Cardiac muscle cell (in vitro differentiated cells and primary cell): ENCODE results near the gene ACAT2. TPM values are rescaled to one million over a fixed set of nuclear protein-coding genes. Genes with fewer than 3 reads are reported as not detected.

ENCODE experiments used
- DNase-seq, 2 donors: peaks; one replicate each; pipeline versions ENCODE4 v3.0.0 to v3.0.0-alpha.2; 2010 to 2017; ENCODE audit warnings: low read depth in 1 of 2, low spot score in 1 of 2
- H3K27ac ChIP-seq: fragments of 200-600 bp; sonication (generic); 2 replicates; pipeline ENCODE4 v1.5.1; 2016
- H3K27me3 ChIP-seq: fragments of 200-600 bp; sonication (generic); 2 replicates; pipeline ENCODE4 v1.6.0; 2016; ENCODE audit warnings: control low read depth
- H3K36me3 ChIP-seq: fragments of 200-600 bp; sonication (generic); 2 replicates; pipeline ENCODE4 v1.5.1; 2016; ENCODE audit warnings: control low read depth
- H3K4me1 ChIP-seq: fragments of 200-600 bp; sonication (generic); 2 replicates; pipeline ENCODE4 v1.8.1; 2017; ENCODE audit warnings: low read depth, mild to moderate bottlenecking, mixed run types
- H3K4me3 ChIP-seq: fragments of 200-600 bp; sonication (generic); 2 replicates; pipeline ENCODE4 v1.5.1; 2016; ENCODE audit warnings: mild to moderate bottlenecking
- H3K9me3 ChIP-seq: fragments of 200-600 bp; sonication (generic); 2 replicates; pipeline ENCODE4 v1.5.1; 2017; ENCODE audit warnings: low read depth, mild to moderate bottlenecking, control low read depth
- CTCF ChIP-seq: IDR thresholded peaks from 2 replicates; pipeline ENCODE4 v1.5.1; 2012; ENCODE audit warnings: low read depth, mild to moderate bottlenecking, low read length
- polyA plus RNA-seq: library from polyadenylated mRNA; unstranded; fragments of >200 nt; fragmentation: Nextera tagmentation; extraction: Ambion mirVana; gene quantifications from 2 replicates; pipeline ENCODE4 v1.2.1, GENCODE V29; 2016
- total RNA-seq: library from RNA; depleted of rRNA; stranded (reverse); fragments of >200 nt; gene quantifications from 2 replicates; pipeline ENCODE4 v1.2.3, GENCODE V29; 2016

ACAT2 gene
- total and polyA plus RNA-seq, 2 experiments from 2014 or later = 14.2 to 179 TPM

- H3K27ac ChIP-seq = no peak overlapping the region
- TF ChIP-seq CTCF = no peak
- no peaks in the 10 kb centered on the region for H3K9me3 ChIP-seq
- no peaks in the 10 kb centered on the region for H3K36me3 ChIP-seq
- DNase-seq = peak in 1 of 2 donors; percentile 25
- no peak overlapping the region for H3K4me3 ChIP-seq
- H3K4me1 ChIP-seq = no peaks in the 10 kb centered on the region
- no peaks in the 10 kb centered on the region for H3K27me3 ChIP-seq
These were observed 66.2 kb downstream of the ACAT2 start for GRCh38 chr6:159828074-159828473.

Other genes starting within 250 kb of the ACAT2 start
- gene SOD2, start 68.8 kb upstream of the ACAT2 start, total RNA-seq = 172 and 176 TPM in 2 replicates
- 156 and 171 TPM in 2 replicates for gene SOD2, start 68.8 kb upstream of the ACAT2 start, polyA plus RNA-seq
- gene WTAP, start 34.5 kb upstream of the ACAT2 start, total RNA-seq = 56.9 and 64.2 TPM in 2 replicates
- 68.0 and 70.9 TPM in 2 replicates for gene WTAP, start 34.5 kb upstream of the ACAT2 start, polyA plus RNA-seq
- gene TCP1, start 27.6 kb downstream of the ACAT2 start, total RNA-seq = 130 and 139 TPM in 2 replicates
- gene TCP1, start 27.6 kb downstream of the ACAT2 start, polyA plus RNA-seq = 164 and 173 TPM in 2 replicates
- 50.5 and 83.0 TPM in 2 replicates for gene MRPL18, start 28.4 kb downstream of the ACAT2 start, total RNA-seq
- 73.1 and 75.6 TPM in 2 replicates for gene MRPL18, start 28.4 kb downstream of the ACAT2 start, polyA plus RNA-seq
- gene PNLDC1, start 38.2 kb downstream of the ACAT2 start, total RNA-seq = 0.09 TPM in 1 of 2 replicates, not detected in the other
- gene PNLDC1, start 38.2 kb downstream of the ACAT2 start, polyA plus RNA-seq = 0.09 and 0.31 TPM in 2 replicates
- gene MAS1, start 128.9 kb downstream of the ACAT2 start, total RNA-seq = not detected in 2 replicates
- not detected in 2 replicates for gene MAS1, start 128.9 kb downstream of the ACAT2 start, polyA plus RNA-seq
- 32.6 and 45.4 TPM in 2 replicates for gene IGF2R, start 207.0 kb downstream of the ACAT2 start, total RNA-seq
- gene IGF2R, start 207.0 kb downstream of the ACAT2 start, polyA plus RNA-seq = 25.8 and 31.6 TPM in 2 replicates